IPS-20b (cell line): ENCODE measurements around the gene EPB41.
"Not testable (repeated sequence)": the region's sequence is repeated elsewhere in the genome, so short reads cannot be mapped to it uniquely, and the experiment has no call there.

ENCODE experiments used
- H3K27ac ChIP-seq: one replicate; pipeline ENCODE4 v1.5.1; 2013; ENCODE audit warnings: low read length
- H3K27me3 ChIP-seq: 2 replicates; pipeline ENCODE4 v1.6.1; 2013; ENCODE audit warnings: mild to moderate bottlenecking, low read length, inconsistent platforms; ENCODE audit not compliant: insufficient read depth
- H3K36me3 ChIP-seq: 2 replicates; pipeline ENCODE4 v1.6.1; 2013; ENCODE audit warnings: low read depth, mild to moderate bottlenecking, inconsistent platforms, low read length, moderate library complexity; ENCODE audit not compliant: insufficient read depth
- H3K4me1 ChIP-seq: 2 replicates; pipeline ENCODE4 v1.6.1; 2013; ENCODE audit warnings: mild to moderate bottlenecking, control low read depth, inconsistent platforms, low read length, moderate library complexity; ENCODE audit not compliant: insufficient read depth
- H3K4me3 ChIP-seq: 2 replicates; pipeline ENCODE4 v1.5.1; 2013; ENCODE audit warnings: mild to moderate bottlenecking, low read length, inconsistent platforms
- H3K9ac ChIP-seq: 2 replicates; pipeline ENCODE4 v1.6.1; 2013; ENCODE audit warnings: low read depth, mild to moderate bottlenecking, inconsistent platforms, low read length, moderate library complexity
- H3K9me3 ChIP-seq: 2 replicates; pipeline ENCODE4 v1.6.1; 2013; ENCODE audit warnings: mild to moderate bottlenecking, low read depth, low read length, inconsistent platforms; ENCODE audit not compliant: insufficient read depth

EPB41 gene

DNA sequence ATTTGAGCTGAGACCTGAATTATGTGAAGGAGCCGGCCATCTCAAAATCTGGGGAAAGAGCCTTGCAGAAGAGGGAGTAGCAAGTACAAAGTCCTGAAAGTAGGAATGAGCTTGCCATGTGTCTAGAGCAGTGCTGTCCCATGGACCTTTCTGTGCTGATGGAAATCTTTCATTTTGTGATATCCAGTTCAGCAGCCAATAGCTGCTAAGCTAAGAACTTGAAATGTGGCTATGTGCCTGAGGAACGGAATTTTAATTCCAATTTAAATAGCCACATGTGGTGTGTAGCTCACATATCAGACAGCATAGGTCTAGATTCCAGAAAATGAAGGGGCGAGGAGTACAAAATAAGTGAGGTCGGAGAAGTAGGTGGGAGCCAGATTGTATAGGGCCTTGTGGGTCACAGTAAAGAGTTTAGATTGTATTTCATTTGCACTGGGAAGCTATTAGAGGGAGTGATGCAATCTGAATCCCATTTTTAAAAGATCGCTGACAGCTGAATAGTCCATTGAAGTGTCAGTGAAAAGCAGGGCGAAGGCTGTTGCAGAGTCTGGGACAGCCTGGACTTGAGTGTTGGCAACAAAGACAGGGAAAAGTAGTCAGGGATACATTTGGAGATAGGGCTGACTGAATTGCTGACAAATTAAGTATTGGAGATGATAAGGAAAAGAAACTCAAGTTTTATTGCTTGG is 129.1 kb downstream of the EPB41 start:
- no peaks in the 10 kb centered on the region for H3K27me3 ChIP-seq
- H3K9ac ChIP-seq: no peak overlapping the region
- H3K4me3 ChIP-seq: no peak overlapping the region
- no peaks in the 10 kb centered on the region for H3K9me3 ChIP-seq
- no peak overlapping the region for H3K27ac ChIP-seq
- H3K4me1 ChIP-seq: no peaks in the 10 kb centered on the region
- H3K36me3 ChIP-seq: peaks cover 26% of the 10 kb centered on the region; the same call in 1 of the 2 replicates

DNA sequence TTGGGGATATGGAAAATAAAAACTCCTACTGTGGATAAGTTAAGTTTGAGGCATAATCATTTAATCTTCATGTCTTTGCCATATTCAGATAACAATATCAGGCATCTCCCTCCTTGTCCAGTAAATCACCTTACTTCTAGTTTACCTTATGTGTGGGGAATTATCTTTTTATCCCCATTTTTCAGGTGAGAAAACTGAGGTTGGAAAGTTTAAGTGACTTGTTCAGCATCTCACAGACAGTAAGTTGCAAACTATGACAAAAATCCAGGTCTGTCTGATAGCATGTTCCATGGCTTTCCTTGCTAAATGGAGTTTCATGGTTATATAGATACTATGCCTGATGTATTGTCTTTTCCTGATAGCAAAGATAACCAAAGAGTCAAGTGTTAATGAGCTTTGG is 129.6 kb downstream of the EPB41 start:
- H3K9ac ChIP-seq: no peak overlapping the region
- peaks cover 22% of the 10 kb centered on the region; the same call in 1 of the 2 replicates for H3K36me3 ChIP-seq
- no peak overlapping the region for H3K27ac ChIP-seq
- no peaks in the 10 kb centered on the region for H3K4me1 ChIP-seq
- H3K27me3 ChIP-seq: no peaks in the 10 kb centered on the region
- no peaks in the 10 kb centered on the region for H3K9me3 ChIP-seq
- H3K4me3 ChIP-seq: no peak overlapping the region

DNA sequence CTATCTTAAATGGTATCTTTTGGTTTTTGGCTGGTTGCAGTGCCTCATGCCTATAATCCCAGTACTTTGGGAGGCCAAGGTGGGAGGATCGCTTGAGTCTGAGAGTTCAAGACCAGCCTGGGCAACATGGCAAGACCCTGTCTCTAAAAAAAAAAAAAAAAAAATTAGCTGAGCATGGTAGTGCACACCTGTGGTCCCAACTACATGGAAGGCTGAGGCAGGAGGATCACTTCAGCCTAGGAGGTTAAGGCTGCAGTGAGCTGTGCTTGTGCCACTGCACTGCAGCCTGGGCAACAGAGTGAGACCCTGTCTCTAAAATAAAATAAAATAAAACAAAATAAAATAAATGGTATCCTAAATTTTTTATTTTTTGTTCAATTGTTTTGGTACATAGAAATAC is 131.3 kb downstream of the EPB41 start:
- not testable (repeated sequence) for H3K4me1 ChIP-seq, H3K4me3 ChIP-seq, H3K27ac ChIP-seq, H3K9me3 ChIP-seq, H3K36me3 ChIP-seq, H3K9ac ChIP-seq, H3K27me3 ChIP-seq

DNA sequence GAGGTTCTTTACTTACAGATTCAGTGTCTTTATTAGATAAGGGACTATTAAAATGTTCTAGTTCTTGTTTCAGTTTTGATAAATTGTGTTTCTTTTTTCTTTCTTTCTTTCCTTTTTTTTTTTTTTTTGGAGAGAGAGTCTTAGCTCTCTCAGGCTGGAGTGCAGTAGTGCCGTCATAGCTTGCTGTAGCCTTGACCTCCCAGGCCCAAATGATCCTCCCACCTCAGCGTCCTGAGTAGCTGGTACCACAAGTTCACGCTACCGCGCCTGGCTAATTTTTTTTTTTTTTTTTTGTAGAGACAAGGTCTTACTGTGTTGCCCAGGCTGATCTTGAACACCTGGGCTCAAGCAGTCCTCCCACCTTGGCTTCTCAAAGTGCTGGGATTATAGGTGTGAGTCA is 132.8 kb downstream of the EPB41 start:
- Histone ChIP-seq H3K9me3 (no peaks in the 10 kb centered on the region), H3K27me3 (no peaks in the 10 kb centered on the region), H3K4me3 (no peak overlapping the region), H3K4me1 (no peaks in the 10 kb centered on the region), H3K36me3 (peaks cover 5% of the 10 kb centered on the region; the same call in 1 of the 2 replicates), H3K9ac (no peak overlapping the region), H3K27ac (no peak overlapping the region)

DNA sequence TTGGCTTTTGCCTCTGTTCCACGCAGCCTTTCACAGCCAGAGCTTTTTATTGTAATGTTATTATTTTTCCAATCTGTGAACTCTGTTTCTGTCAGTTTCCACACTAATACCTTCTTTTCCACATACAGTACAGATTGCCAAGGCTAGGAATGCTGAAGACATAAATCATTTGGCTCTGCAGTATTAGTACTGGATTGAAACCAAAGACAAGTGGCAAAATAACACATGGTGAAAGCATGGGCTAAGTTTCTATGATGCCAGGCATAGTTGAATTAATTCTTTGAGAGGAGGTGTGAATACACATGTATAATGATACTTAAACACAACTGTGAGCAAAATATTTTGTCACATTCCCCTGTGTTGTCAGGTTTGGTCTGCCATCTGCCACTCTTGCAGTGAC is 135.8 kb downstream of the EPB41 start:
- H3K4me3 ChIP-seq: no peak overlapping the region
- H3K36me3 ChIP-seq: peaks cover 6% of the 10 kb centered on the region
- no peak overlapping the region for H3K9ac ChIP-seq
- H3K9me3 ChIP-seq: no peaks in the 10 kb centered on the region
- no peak overlapping the region for H3K27ac ChIP-seq
- no peaks in the 10 kb centered on the region for H3K4me1 ChIP-seq
- H3K27me3 ChIP-seq: no peaks in the 10 kb centered on the region

DNA sequence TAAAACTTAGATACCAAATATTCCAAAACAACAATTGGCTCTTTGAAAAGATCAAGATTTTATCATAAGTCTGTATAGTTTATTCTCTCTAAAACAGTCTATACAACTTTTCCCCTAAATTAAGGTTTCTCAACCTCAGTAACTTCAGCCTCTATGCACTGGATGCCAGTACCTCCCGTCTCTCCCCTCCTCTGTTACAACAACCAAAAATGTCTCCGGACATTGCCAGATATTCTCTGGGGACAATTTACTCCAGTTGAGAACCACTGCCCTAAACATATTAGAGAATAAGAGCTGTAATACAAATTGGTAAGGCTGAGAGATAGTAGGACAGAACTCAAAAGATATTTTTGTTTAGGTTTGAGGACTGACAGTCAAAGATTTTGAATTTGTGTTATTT is 137.7 kb downstream of the EPB41 start:
- no peak overlapping the region for H3K27ac ChIP-seq

DNA sequence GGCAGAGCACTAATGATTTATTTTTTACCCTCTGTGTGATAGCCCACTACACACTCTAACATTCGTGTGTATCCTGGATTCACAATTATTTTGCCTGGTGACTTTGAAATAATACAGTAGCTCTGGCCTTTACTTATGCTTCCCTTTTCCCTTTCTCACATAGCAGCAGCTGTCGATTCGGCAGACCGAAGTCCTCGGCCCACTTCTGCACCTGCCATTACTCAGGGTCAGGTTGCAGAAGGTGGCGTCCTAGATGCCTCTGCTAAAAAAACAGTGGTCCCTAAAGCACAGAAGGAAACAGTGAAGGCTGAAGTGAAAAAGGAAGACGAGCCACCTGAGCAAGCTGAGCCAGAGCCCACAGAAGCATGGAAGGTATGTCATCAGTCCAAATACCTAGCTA is 138.6 kb downstream of the EPB41 start:
- Histone ChIP-seq H3K4me1 (no peaks in the 10 kb centered on the region), H3K36me3 (peaks cover 6% of the 10 kb centered on the region), H3K4me3 (no peak overlapping the region), H3K9ac (no peak overlapping the region), H3K9me3 (no peaks in the 10 kb centered on the region), H3K27ac (no peak overlapping the region), H3K27me3 (no peaks in the 10 kb centered on the region)

More for the DNA sequence above, 137.7 kb downstream of the EPB41 start:
- H3K4me3 ChIP-seq: no peak overlapping the region
- peaks cover 6% of the 10 kb centered on the region for H3K36me3 ChIP-seq
- H3K9ac ChIP-seq: no peak overlapping the region
- no peaks in the 10 kb centered on the region for H3K27me3 ChIP-seq
- H3K4me1 ChIP-seq: no peaks in the 10 kb centered on the region
- no peaks in the 10 kb centered on the region for H3K9me3 ChIP-seq

DNA sequence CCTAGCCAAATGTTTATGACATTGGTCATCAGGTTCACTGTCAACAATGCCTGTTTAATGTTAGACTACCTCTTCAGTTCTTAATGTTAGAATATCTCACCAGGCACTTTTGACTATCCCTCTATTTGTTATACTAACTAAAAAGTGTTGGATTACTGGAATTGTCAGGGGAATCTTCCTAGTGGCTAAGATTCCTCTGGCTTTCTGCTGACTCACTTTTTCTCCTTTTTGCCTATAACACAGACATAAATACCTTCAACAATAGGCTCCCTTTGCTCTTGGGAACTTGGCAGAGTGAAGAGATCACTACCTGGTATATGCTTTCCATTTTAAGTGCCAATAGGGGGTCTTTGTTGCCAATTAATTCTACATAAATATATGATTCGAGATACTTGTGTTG is 140.8 kb downstream of the EPB41 start:
- Histone ChIP-seq H3K27me3 (no peaks in the 10 kb centered on the region), H3K36me3 (peaks cover 9% of the 10 kb centered on the region), H3K4me3 (no peak overlapping the region)

DNA sequence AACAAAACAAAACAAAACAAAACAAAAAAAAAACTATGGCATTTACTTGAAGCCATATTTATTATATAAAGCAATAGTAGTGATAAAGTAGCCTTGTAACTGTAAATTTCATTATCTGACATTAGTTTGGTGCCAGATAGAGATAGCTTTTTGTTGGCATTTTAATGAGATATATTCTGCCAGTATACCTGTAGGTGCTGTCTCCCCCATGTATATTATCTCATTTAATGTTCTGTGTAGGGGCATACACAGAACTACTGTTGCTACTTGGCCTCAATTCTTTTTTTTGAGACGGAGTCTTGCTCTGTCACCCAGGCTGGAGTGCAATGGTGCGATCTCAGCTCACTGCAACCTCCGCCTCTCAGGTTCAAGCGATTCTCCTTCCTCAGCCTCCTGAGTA is 141.9 kb downstream of the EPB41 start:
- Histone ChIP-seq H3K9ac (no peak overlapping the region), H3K4me3 (no peak overlapping the region), H3K9me3 (no peaks in the 10 kb centered on the region), H3K27ac (no peak overlapping the region), H3K4me1 (no peaks in the 10 kb centered on the region), H3K27me3 (no peaks in the 10 kb centered on the region), H3K36me3 (peaks cover 9% of the 10 kb centered on the region)

More for the DNA sequence above, 140.8 kb downstream of the EPB41 start:
- H3K9ac ChIP-seq: no peak overlapping the region
- no peaks in the 10 kb centered on the region for H3K4me1 ChIP-seq
- no peak overlapping the region for H3K27ac ChIP-seq
- no peaks in the 10 kb centered on the region for H3K9me3 ChIP-seq

DNA sequence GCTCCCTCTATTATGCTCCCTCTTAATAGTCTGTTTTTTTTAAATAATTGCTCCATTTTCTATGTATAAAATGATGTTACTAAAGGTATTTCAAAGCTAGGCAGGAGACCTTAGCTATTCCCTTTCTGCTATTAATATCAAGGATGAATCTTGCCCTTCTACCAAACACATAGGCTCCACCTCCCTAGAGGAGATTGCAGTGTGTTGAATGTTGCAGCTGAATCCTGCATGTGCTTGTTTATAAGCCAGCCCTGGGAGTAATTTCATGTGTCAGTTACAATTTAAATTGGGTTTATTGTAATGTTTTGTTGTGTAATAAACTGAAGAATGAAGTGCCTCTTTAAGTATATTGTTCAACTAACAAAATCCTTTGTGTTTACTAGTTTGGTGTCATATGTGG is 143.3 kb downstream of the EPB41 start:
- no peaks in the 10 kb centered on the region for H3K4me1 ChIP-seq
- H3K4me3 ChIP-seq: no peak overlapping the region
- H3K9me3 ChIP-seq: no peaks in the 10 kb centered on the region
- H3K27me3 ChIP-seq: no peaks in the 10 kb centered on the region
- H3K27ac ChIP-seq: no peak overlapping the region
- H3K9ac ChIP-seq: no peak overlapping the region
- H3K36me3 ChIP-seq: peaks cover 9% of the 10 kb centered on the region

DNA sequence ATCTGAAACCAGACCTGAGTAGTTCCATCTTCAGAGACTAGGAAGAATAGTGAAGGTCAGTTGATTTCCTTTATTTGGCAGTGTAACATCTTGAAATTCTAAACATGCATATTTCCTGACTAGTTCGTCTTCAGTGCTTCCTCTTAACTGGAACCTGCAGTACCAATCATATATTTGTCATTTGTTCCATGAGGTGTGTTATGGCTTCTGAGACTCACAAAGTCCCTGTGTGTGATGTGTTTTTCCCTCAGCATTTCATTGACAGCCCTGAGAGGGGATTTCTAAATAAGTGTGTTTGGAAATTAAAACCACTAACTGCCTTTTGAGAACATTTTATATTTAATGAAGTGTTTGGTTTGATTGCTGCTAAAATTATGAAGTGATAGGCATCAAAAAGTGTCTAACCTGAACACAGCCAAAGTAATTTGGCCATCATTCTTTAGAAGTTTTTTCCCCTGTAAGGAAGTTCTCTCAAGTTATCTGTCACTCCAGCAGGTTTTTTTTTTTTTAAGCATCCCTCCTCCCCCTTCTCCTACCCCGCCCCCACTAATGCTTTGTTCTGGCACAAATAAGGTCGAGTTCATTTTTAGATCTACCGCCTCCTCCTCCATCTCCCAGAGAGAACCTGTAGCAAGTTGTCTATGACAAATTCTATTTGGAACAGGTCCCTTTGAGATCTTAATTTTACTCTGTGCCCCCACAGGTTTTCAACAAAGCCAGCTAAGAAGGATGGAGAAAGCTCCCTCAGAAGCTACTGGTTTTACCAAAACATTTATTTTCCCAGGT is 148.0 kb downstream of the EPB41 start:
- no peak overlapping the region for H3K9ac ChIP-seq
- H3K4me1 ChIP-seq: no peaks in the 10 kb centered on the region
- H3K4me3 ChIP-seq: no peak overlapping the region
- H3K9me3 ChIP-seq: no peaks in the 10 kb centered on the region
- no peaks in the 10 kb centered on the region for H3K27me3 ChIP-seq
- peaks cover 17% of the 10 kb centered on the region for H3K36me3 ChIP-seq
- H3K27ac ChIP-seq: no peak overlapping the region

DNA sequence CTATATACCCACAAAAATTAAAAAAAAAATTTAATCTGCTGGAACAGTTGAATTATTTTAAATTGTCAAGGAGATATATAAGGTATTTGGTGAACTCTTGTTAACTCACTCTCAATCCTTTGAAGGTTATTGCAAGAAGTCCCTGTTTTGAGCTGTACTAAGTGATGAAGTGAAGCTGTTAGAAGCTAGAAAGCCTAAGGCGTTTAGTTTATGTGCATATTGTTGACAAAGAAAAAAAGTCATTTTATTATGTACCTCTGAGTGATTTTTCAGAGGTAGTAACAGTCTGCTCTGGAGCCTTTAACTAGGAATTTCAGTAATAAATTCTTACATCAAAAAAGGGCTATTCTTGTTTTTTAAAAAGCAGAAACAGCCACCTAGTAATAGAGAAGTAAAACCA is 149.7 kb downstream of the EPB41 start:
- Histone ChIP-seq H3K4me3 (no peak overlapping the region), H3K9me3 (no peaks in the 10 kb centered on the region), H3K4me1 (no peaks in the 10 kb centered on the region), H3K36me3 (peaks cover 14% of the 10 kb centered on the region), H3K27ac (no peak overlapping the region), H3K9ac (no peak overlapping the region), H3K27me3 (no peaks in the 10 kb centered on the region)
